ENCODE results near the gene NAP1L4. TPM values are rescaled to one million over a fixed set of nuclear protein-coding genes. Genes with fewer than 3 reads are reported as not detected.

Gene NAP1L4
- total and polyA plus RNA-seq, 9 donors: 54.4 to 136 (median 102) TPM

- Histone ChIP-seq H3K4me1 (ENCODE audit: insufficient read depth) (peaks cover 1% of the 10 kb centered on the region), H3K9me3 (no peaks in the 10 kb centered on the region), H3K36me3 (no peaks in the 10 kb centered on the region), H3K27me3 (no peaks in the 10 kb centered on the region), H3K4me3 (no peak overlapping the region), H3K27ac (no peak overlapping the region)
- intact Hi-C loops (cut with DNase I): no loop called here
- TF ChIP-seq POLR2A (IDR thresholded peaks at IDR 0.05) (no peak), EP300 (IDR thresholded peaks at IDR 0.05) (no peak)
- TF ChIP-seq, protein P1, sequence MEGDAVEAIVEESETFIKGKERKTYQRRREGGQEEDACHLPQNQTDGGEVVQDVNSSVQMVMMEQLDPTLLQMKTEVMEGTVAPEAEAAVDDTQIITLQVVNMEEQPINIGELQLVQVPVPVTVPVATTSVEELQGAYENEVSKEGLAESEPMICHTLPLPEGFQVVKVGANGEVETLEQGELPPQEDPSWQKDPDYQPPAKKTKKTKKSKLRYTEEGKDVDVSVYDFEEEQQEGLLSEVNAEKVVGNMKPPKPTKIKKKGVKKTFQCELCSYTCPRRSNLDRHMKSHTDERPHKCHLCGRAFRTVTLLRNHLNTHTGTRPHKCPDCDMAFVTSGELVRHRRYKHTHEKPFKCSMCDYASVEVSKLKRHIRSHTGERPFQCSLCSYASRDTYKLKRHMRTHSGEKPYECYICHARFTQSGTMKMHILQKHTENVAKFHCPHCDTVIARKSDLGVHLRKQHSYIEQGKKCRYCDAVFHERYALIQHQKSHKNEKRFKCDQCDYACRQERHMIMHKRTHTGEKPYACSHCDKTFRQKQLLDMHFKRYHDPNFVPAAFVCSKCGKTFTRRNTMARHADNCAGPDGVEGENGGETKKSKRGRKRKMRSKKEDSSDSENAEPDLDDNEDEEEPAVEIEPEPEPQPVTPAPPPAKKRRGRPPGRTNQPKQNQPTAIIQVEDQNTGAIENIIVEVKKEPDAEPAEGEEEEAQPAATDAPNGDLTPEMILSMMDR (IDR thresholded peaks at IDR 0.05): no peak
- 72 to 80% (median 72%) methylated on average over 2 of the region's 2 CpGs for WGBS, 3 donors
- DNase-seq: no peak
These were observed 9.9 kb downstream of the NAP1L4 start for GRCh38 chr11:2982214-2982613.

GRCh38 chr11:2981130-2981529 is 11.0 kb downstream of the NAP1L4 start:
- intact Hi-C loops (cut with DNase I): no loop called here
- Histone ChIP-seq H3K27ac (no peak overlapping the region), H3K27me3 (no peaks in the 10 kb centered on the region), H3K9me3 (no peaks in the 10 kb centered on the region), H3K4me3 (no peak overlapping the region), H3K4me1 (ENCODE audit: insufficient read depth) (peaks cover 1% of the 10 kb centered on the region), H3K36me3 (no peaks in the 10 kb centered on the region)
- DNase-seq: no peak
- WGBS, 3 donors: 92 to 94% (median 93%) methylated on average over 8 of the region's 8 CpGs
- TF ChIP-seq EP300 (IDR thresholded peaks at IDR 0.05): no peak
- no peak for TF ChIP-seq POLR2A (IDR thresholded peaks at IDR 0.05)
- TF ChIP-seq, protein P1 (IDR thresholded peaks at IDR 0.05): no peak

DNA sequence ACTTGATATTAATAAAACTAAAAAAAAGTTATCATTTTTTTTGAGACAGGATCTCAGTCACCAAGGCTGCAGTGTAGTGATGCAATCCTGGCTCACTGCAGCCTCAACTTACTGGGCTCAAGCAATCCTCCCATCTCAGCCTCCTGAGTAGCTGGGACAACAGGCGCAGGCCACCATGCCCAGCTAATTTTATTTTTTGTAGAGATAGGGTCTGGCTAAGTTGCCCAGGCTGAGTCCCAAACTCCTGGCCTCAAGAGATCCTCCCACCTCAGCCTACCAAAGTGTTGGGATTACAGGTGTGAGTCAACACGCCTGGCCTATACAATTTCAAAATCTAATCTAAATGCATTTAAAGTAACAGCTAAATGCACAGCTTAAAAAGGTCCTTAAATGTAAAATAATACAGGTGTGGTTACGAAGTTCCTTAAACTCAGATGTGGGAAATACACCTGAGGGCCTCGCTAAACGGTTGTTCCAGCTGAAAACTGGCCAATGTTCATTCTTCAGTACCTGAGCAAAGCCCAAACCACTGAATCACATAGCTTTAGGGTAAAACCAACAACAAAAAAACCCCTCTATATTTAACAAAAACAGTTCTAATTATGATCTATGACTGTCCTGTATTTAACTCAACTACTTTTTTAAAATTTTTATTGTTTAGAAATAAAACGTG is 11.8 kb downstream of the NAP1L4 start:
- TF ChIP-seq, protein P1 (IDR thresholded peaks at IDR 0.05): no peak
- TF ChIP-seq EP300 (IDR thresholded peaks at IDR 0.05) (no peak), POLR2A (IDR thresholded peaks at IDR 0.05) (no peak)
- H3K27ac ChIP-seq: no peak overlapping the region
- no peak overlapping the region for H3K4me3 ChIP-seq
- peaks cover 1% of the 10 kb centered on the region for H3K4me1 ChIP-seq (ENCODE audit: insufficient read depth)
- H3K9me3 ChIP-seq: no peaks in the 10 kb centered on the region
- DNase-seq: no peak
- WGBS, 3 donors: 76% methylated on average over 6 of the region's 6 CpGs
- H3K27me3 ChIP-seq: no peaks in the 10 kb centered on the region
- intact Hi-C loops (cut with DNase I): no loop called here
- no peaks in the 10 kb centered on the region for H3K36me3 ChIP-seq

GRCh38 chr11:2977113-2977512 is 15.0 kb downstream of the NAP1L4 start:
- Histone ChIP-seq H3K36me3 (no peaks in the 10 kb centered on the region), H3K9me3 (no peaks in the 10 kb centered on the region), H3K27me3 (no peaks in the 10 kb centered on the region), H3K27ac (no peak overlapping the region), H3K4me1 (ENCODE audit: insufficient read depth) (peaks cover 4% of the 10 kb centered on the region), H3K4me3 (no peak overlapping the region)
- intact Hi-C loops (cut with DNase I): no loop called here
- no peak for TF ChIP-seq POLR2A (IDR thresholded peaks at IDR 0.05)
- TF ChIP-seq, protein P1 (IDR thresholded peaks at IDR 0.05): no peak
- WGBS, 3 donors: 64 to 79% (median 68%) methylated on average over 7 of the region's 7 CpGs
- no peak for DNase-seq
